Measurements from ENCODE around the gene HOXA13. TPM values are rescaled to one million over a fixed set of nuclear protein-coding genes. Genes with fewer than 3 reads are reported as not detected.

Gene HOXA13
- total RNA-seq, 2 donors from 2014 or later: 0.14 TPM; not detected in 1

- peaks cover 11% of the 10 kb centered on the region for H3K36me3 ChIP-seq
- DNase-seq (ENCODE audit: low spot score) (no peak), ATAC-seq (ENCODE audit: insufficient number of reproducible peaks, low FRiP score, low read depth) (no peak)
- H3K4me3 ChIP-seq: no peak overlapping the region
- no peak for TF ChIP-seq CTCF (IDR thresholded peaks at IDR 0.05)
- H3K9me3 ChIP-seq: no peaks in the 10 kb centered on the region
- H3K4me1 ChIP-seq (ENCODE audit: control insufficient read depth in 1 of 2, low read depth in 2 of 2): peaks cover 5 to 48% of the 10 kb centered on the region in 2 donors
- peak overlapping the region in 1 of 2 donors; percentile 54 for H3K27ac ChIP-seq
- H3K27me3 ChIP-seq (replicated peaks; ENCODE audit: insufficient read depth): no peaks in the 10 kb centered on the region
Observed at GRCh38 chr7:27144781-27145164, 55.1 kb downstream of the HOXA13 start.

Other genes starting within 250 kb of the HOXA13 start
- 1 to 10 TPM in 1 of 2 donors, not detected in 1; 3.1 TPM for gene HOXA1, start 104.1 kb downstream of the HOXA13 start, total RNA-seq
- gene HOXA2, start 97.4 kb downstream of the HOXA13 start, total RNA-seq: 1 to 10 TPM; 3.4 to 4.6 TPM
- gene HOXA4, start 69.3 kb downstream of the HOXA13 start, total RNA-seq: 1 to 10 TPM; 3.7 to 6.1 TPM
- gene HOXA5, start 56.4 kb downstream of the HOXA13 start, total RNA-seq: 1 to 10 TPM in 1 of 2 donors, under 1 TPM in 1; 0.35 to 1.2 TPM
- gene HOXA6, start 52.3 kb downstream of the HOXA13 start, total RNA-seq: not detected
- gene HOXA3, start 47.5 kb downstream of the HOXA13 start, total RNA-seq: 10 to 100 TPM in 1 of 2 donors, 1 to 10 TPM in 1; 6.5 to 29.3 TPM
- gene HOXA7, start 43.4 kb downstream of the HOXA13 start, total RNA-seq: under 1 TPM; 0.28 to 0.54 TPM
- not detected for gene HOXA9, start 34.6 kb downstream of the HOXA13 start, total RNA-seq
- under 1 TPM in 1 of 2 donors, not detected in 1; 0.81 TPM for gene HOXA10, start 25.8 kb downstream of the HOXA13 start, total RNA-seq
- 1 to 10 TPM in 1 of 2 donors, under 1 TPM in 1; 0.28 to 3.7 TPM for gene HOXA11, start 14.9 kb downstream of the HOXA13 start, total RNA-seq
- gene EVX1, start 42.7 kb upstream of the HOXA13 start, total RNA-seq: not detected

Data from thoracic aorta (tissue), 2 donors.